GM23338 (cell line): ENCODE results near the gene SLC26A6. TPM values are rescaled to one million over a fixed set of nuclear protein-coding genes. Genes with fewer than 3 reads are reported as not detected.
A peak's percentile ranks its signal among the peaks of the same experiment; 100 is the strongest.

Experiments used
- ATAC-seq: fragments of 200-7000 bp; cut with Tn5 transposase; 3 replicates; pipeline ENCODE4 v1.9.1; 2020
- DNase-seq: peaks from one replicate; pipeline ENCODE4 v3.0.0-alpha.2; 2015; ENCODE audit warnings: low spot score
- H2AFZ ChIP-seq: fragments of 200-600 bp; sonication (generic); 2 replicates; pipeline ENCODE4 v1.8.0; 2016; ENCODE audit warnings: antibody characterized with exemption, mild to moderate bottlenecking, moderate library complexity
- H3F3A ChIP-seq: fragments of 200-600 bp; sonication (generic); replicated peaks from 2 replicates; pipeline ENCODE4 v1.8.0; 2017; ENCODE audit warnings: antibody characterized with exemption, mixed run types, low read depth
- H3K27ac ChIP-seq: fragments of 200-600 bp; sonication (generic); 2 replicates; pipeline ENCODE4 v1.6.1; 2016; ENCODE audit warnings: low read depth
- H3K27me3 ChIP-seq: fragments of 200-600 bp; sonication (generic); 2 replicates; pipeline ENCODE4 v1.8.0; 2016; ENCODE audit warnings: mild to moderate bottlenecking, mixed run types, moderate library complexity; ENCODE audit not compliant: insufficient read depth
- H3K36me3 ChIP-seq: fragments of 200-600 bp; sonication (generic); 2 replicates; pipeline ENCODE4 v1.8.0; 2016; ENCODE audit warnings: mild to moderate bottlenecking; ENCODE audit not compliant: insufficient read depth
- H3K4me1 ChIP-seq: fragments of 200-600 bp; sonication (generic); 2 replicates; pipeline ENCODE4 v1.8.0; 2016; ENCODE audit warnings: mild to moderate bottlenecking, moderate library complexity; ENCODE audit not compliant: insufficient read depth
- H3K4me2 ChIP-seq: fragments of 200-600 bp; sonication (generic); 2 replicates; pipeline ENCODE4 v1.7.1; 2017; ENCODE audit warnings: mixed run types
- H3K4me3 ChIP-seq: fragments of 200-600 bp; sonication (generic); 2 replicates; pipeline ENCODE4 v1.6.1; 2016; ENCODE audit warnings: mixed run types
- H3K79me2 ChIP-seq: fragments of 200-600 bp; sonication (generic); replicated peaks from 2 replicates; pipeline ENCODE4 v1.8.0; 2017; ENCODE audit warnings: mild to moderate bottlenecking; ENCODE audit not compliant: insufficient read depth
- H3K9me2 ChIP-seq: fragments of 200-600 bp; sonication (generic); 2 replicates; pipeline ENCODE4 v1.8.0; 2017; ENCODE audit not compliant: insufficient read depth
- H4K20me1 ChIP-seq: fragments of 200-600 bp; sonication (generic); replicated peaks from 2 replicates; pipeline ENCODE4 v1.8.0; 2017; ENCODE audit warnings: mild to moderate bottlenecking; ENCODE audit not compliant: insufficient read depth
- H3K27ac Mint-ChIP-seq: 2 replicates; pipeline ENCODE4 v1.8.0; 2020; ENCODE audit warnings: inconsistent platforms, mild to moderate bottlenecking, moderate library complexity, mixed read lengths
- H3K27me3 Mint-ChIP-seq: 3 replicates; pipeline ENCODE4 v1.8.0; 2022; ENCODE audit warnings: low read depth, mild to moderate bottlenecking, moderate library complexity, mixed read lengths, inconsistent platforms; ENCODE audit not compliant: insufficient read depth, poor library complexity
- H3K36me3 Mint-ChIP-seq: 3 replicates; pipeline ENCODE4 v1.8.0; 2021; ENCODE audit warnings: low read depth, mild to moderate bottlenecking, inconsistent platforms, moderate library complexity, mixed read lengths
- H3K4me1 Mint-ChIP-seq: 3 replicates; pipeline ENCODE4 v1.8.0; 2020; ENCODE audit warnings: mild to moderate bottlenecking, inconsistent platforms, mixed read lengths
- H3K4me3 Mint-ChIP-seq: 3 replicates; pipeline ENCODE4 v1.8.0; 2021; ENCODE audit warnings: moderate library complexity, mild to moderate bottlenecking, inconsistent platforms, mixed read lengths
- H3K9me3 Mint-ChIP-seq: 3 replicates; pipeline ENCODE4 v1.8.0; 2020; ENCODE audit warnings: moderate library complexity, mild to moderate bottlenecking, inconsistent platforms, mixed read lengths
- CREB1 ChIP-seq: fragments of 250-450 bp; sonication (Bioruptor Pico); IDR thresholded peaks from 2 replicates; pipeline ENCODE4 v1.5.0; 2020; ENCODE audit warnings: low read depth, mild to moderate bottlenecking, moderate library complexity
- CTCF ChIP-seq, 2 experiments: fragments of 200-600 bp in 1 of 2; sonication (generic) in 1 of 2; conservative IDR thresholded peaks; 2 replicates each; pipeline versions ENCODE4 v1.5.1 to v1.6.1; 2016 to 2017; ENCODE audit warnings: antibody characterized with exemption in 2 of 2, low read depth in 2 of 2, mild to moderate bottlenecking in 2 of 2, moderate library complexity in 1 of 2
- ETS1 ChIP-seq: IDR thresholded peaks from 2 replicates; pipeline ENCODE4 v1.6.1; 2016; ENCODE audit warnings: antibody characterized with exemption
- EZH2 ChIP-seq: fragments of 200-600 bp; sonication (generic); IDR thresholded peaks from one replicate; pipeline ENCODE4 v1.8.0; 2017; ENCODE audit warnings: antibody characterized with exemption, mild to moderate bottlenecking, low read depth; ENCODE audit not compliant: unreplicated experiment
- EZH2phosphoT487 ChIP-seq: fragments of 200-600 bp; sonication (generic); IDR thresholded peaks from one replicate; pipeline ENCODE4 v1.8.1; 2018; ENCODE audit warnings: antibody characterized with exemption; ENCODE audit not compliant: unreplicated experiment
- JUNB ChIP-seq: IDR thresholded peaks from one replicate; pipeline ENCODE4 v1.6.1; 2016; ENCODE audit warnings: antibody characterized with exemption; ENCODE audit not compliant: unreplicated experiment
- NANOG ChIP-seq: IDR thresholded peaks from 2 replicates; pipeline ENCODE4 v1.6.1; 2016; ENCODE audit warnings: antibody characterized with exemption, borderline replicate concordance
- POLR2AphosphoS5 ChIP-seq: IDR thresholded peaks from 2 replicates; pipeline ENCODE4 v1.6.1; 2016; ENCODE audit warnings: antibody characterized with exemption, low read depth
- REST ChIP-seq: IDR thresholded peaks from one replicate; pipeline ENCODE4 v1.6.1; 2018; ENCODE audit warnings: antibody characterized with exemption; ENCODE audit not compliant: unreplicated experiment
- STAT1 ChIP-seq: IDR thresholded peaks from one replicate; pipeline ENCODE4 v1.6.1; 2016; ENCODE audit warnings: antibody characterized with exemption; ENCODE audit not compliant: unreplicated experiment
- ZNF114 ChIP-seq: fragments of 250-450 bp; sonication (Bioruptor Pico); IDR thresholded peaks from 2 replicates; pipeline ENCODE4 v1.5.0; 2020; ENCODE audit warnings: mild to moderate bottlenecking, moderate library complexity
- ZNF331 ChIP-seq: fragments of 250-450 bp; sonication (Bioruptor Pico); IDR thresholded peaks from 2 replicates; pipeline ENCODE4 v1.5.0; 2020; ENCODE audit warnings: low read depth, mild to moderate bottlenecking, moderate library complexity
- ZNF462 ChIP-seq: fragments of 250-450 bp; sonication (Bioruptor Pico); IDR thresholded peaks from 2 replicates; pipeline ENCODE4 v1.5.0; 2020; ENCODE audit warnings: mild to moderate bottlenecking, moderate library complexity
- polyA plus RNA-seq: library from polyadenylated mRNA; unstranded; fragments of >200 nt; fragmentation: Nextera tagmentation; extraction: Ambion mirVana; gene quantifications from 2 replicates; pipeline ENCODE4 v1.2.1, GENCODE V29; 2016
- total RNA-seq: library from RNA; depleted of rRNA; stranded (reverse); fragments of >200 nt; shearing (Covaris generic); gene quantifications from 2 replicates; pipeline ENCODE4 v1.2.3, GENCODE V29; 2014

Gene SLC26A6
- total and polyA plus RNA-seq, 2 experiments from 2014 or later = 34.3 to 96.4 TPM

- Mint-ChIP-seq H3K36me3 (peaks cover 43% of the 10 kb centered on the region), H3K9me3 (no peaks in the 10 kb centered on the region), H3K4me3 (peak overlapping the region; percentile 89; the same call in 1 of the 3 replicates), H3K4me1 (peaks cover 32% of the 10 kb centered on the region), H3K27ac (no peak overlapping the region), H3K27me3 (peaks cover 11% of the 10 kb centered on the region)
- Histone ChIP-seq H3K4me2 (no peak overlapping the region), H3K36me3 (peaks cover 6% of the 10 kb centered on the region; the same call in 1 of the 2 replicates), H3K27ac (no peak overlapping the region), H3F3A (peaks cover 3% of the 10 kb centered on the region; the same call in 1 of the 2 replicates), H3K27me3 (no peaks in the 10 kb centered on the region), H3K4me3 (no peak overlapping the region), H3K9me2 (no peaks in the 10 kb centered on the region), H2AFZ (no peak overlapping the region), H3K4me1 (peaks cover 12% of the 10 kb centered on the region), H4K20me1 (peaks cover 5% of the 10 kb centered on the region), H3K79me2 (peaks cover 10% of the 10 kb centered on the region)
- no peak for ATAC-seq
- TF ChIP-seq REST (no peak), CREB1 (CRISPR knock-in tag) (no peak), ZNF331 (no peak), CTCF (conservative IDR thresholded peaks at IDR 0.05; ENCODE audit: low read depth in 2 of 2) (no peak), NANOG (no peak), ETS1 (no peak), STAT1 (no peak), EZH2phosphoT487 (no peak), JUNB (no peak), ZNF462 (CRISPR knock-in tag) (no peak), EZH2 (no peak), ZNF114 (CRISPR knock-in tag) (no peak), POLR2AphosphoS5 (no peak)
- no peak for DNase-seq
Measured at GRCh38 chr3:48633256-48633655, 2.0 kb downstream of the SLC26A6 start.
